ENCODE measurements around the gene JARID2. TPM values are rescaled to one million over a fixed set of nuclear protein-coding genes. Genes with fewer than 3 reads are reported as not detected.

Gene JARID2
- total RNA-seq, 1 experiment from 2014 or later = 6.0 TPM

GRCh38 chr6:15551262-15551661, 305.4 kb downstream of the JARID2 start:
- DNase-seq (ENCODE audit: low read depth, low spot score) (no peak), ATAC-seq (no peak)
- no peaks in the 10 kb centered on the region for H3K36me3 ChIP-seq (ENCODE audit: control insufficient read depth, insufficient read depth, low read length)
- TF ChIP-seq, protein P1, sequence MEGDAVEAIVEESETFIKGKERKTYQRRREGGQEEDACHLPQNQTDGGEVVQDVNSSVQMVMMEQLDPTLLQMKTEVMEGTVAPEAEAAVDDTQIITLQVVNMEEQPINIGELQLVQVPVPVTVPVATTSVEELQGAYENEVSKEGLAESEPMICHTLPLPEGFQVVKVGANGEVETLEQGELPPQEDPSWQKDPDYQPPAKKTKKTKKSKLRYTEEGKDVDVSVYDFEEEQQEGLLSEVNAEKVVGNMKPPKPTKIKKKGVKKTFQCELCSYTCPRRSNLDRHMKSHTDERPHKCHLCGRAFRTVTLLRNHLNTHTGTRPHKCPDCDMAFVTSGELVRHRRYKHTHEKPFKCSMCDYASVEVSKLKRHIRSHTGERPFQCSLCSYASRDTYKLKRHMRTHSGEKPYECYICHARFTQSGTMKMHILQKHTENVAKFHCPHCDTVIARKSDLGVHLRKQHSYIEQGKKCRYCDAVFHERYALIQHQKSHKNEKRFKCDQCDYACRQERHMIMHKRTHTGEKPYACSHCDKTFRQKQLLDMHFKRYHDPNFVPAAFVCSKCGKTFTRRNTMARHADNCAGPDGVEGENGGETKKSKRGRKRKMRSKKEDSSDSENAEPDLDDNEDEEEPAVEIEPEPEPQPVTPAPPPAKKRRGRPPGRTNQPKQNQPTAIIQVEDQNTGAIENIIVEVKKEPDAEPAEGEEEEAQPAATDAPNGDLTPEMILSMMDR (IDR thresholded peaks at IDR 0.05) = no peak
- no peak for TF ChIP-seq POLR2AphosphoS5 (IDR thresholded peaks at IDR 0.05; ENCODE audit: low read depth, low read length)
- TF ChIP-seq, protein P2, sequence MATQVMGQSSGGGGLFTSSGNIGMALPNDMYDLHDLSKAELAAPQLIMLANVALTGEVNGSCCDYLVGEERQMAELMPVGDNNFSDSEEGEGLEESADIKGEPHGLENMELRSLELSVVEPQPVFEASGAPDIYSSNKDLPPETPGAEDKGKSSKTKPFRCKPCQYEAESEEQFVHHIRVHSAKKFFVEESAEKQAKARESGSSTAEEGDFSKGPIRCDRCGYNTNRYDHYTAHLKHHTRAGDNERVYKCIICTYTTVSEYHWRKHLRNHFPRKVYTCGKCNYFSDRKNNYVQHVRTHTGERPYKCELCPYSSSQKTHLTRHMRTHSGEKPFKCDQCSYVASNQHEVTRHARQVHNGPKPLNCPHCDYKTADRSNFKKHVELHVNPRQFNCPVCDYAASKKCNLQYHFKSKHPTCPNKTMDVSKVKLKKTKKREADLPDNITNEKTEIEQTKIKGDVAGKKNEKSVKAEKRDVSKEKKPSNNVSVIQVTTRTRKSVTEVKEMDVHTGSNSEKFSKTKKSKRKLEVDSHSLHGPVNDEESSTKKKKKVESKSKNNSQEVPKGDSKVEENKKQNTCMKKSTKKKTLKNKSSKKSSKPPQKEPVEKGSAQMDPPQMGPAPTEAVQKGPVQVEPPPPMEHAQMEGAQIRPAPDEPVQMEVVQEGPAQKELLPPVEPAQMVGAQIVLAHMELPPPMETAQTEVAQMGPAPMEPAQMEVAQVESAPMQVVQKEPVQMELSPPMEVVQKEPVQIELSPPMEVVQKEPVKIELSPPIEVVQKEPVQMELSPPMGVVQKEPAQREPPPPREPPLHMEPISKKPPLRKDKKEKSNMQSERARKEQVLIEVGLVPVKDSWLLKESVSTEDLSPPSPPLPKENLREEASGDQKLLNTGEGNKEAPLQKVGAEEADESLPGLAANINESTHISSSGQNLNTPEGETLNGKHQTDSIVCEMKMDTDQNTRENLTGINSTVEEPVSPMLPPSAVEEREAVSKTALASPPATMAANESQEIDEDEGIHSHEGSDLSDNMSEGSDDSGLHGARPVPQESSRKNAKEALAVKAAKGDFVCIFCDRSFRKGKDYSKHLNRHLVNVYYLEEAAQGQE (IDR thresholded peaks at IDR 0.05; ENCODE audit: insufficient read depth in 1 of 2, low read depth in 2 of 2, low read length in 1 of 2) = no peak
- TF ChIP-seq TCF7L2 (IDR thresholded peaks at IDR 0.05; ENCODE audit: low read depth, low read length) = no peak
- no peak for TF ChIP-seq SIN3A (IDR thresholded peaks at IDR 0.05; ENCODE audit: borderline replicate concordance, insufficient read depth, low read depth, low read length)
- no peaks in the 10 kb centered on the region for H3K9me3 ChIP-seq (ENCODE audit: control insufficient read depth, insufficient read depth, low read depth, low read length)
- ChIA-PET POLR2A (interaction anchor here (0.6 kb wide), 1 partner anchor 580 kb away, joined by 9 read pairs; no protein-coding TSS in a partner anchor), CTCF (interaction anchor here (0.5 kb wide), 2 partner anchors 837 to 1650 kb away, joined by 3 to 9 read pairs; no protein-coding TSS in a partner anchor)
- in situ Hi-C loops (cut with HindIII; ENCODE audit: low pct_unique_long_range_greater_than_20kb, low sequenced_read_pairs) (no loop called here), intact Hi-C loops (cut with micrococcal nuclease; ENCODE audit: unreplicated experiment) (no loop called here)
- no peak overlapping the region for H3K27ac ChIP-seq (ENCODE audit: low read length)
- no peaks in the 10 kb centered on the region for H3K4me1 ChIP-seq (ENCODE audit: control insufficient read depth, insufficient read depth, low read length)
- no TSS peak for BruUV-seq (replicated peaks)
- no peaks in the 10 kb centered on the region for H3K27me3 ChIP-seq (ENCODE audit: control insufficient read depth, insufficient read depth, low read length)
- H3K4me3 ChIP-seq (ENCODE audit: low read depth in 2 of 2, low read length in 2 of 2) = no peak overlapping the region

GRCh38 chr6:15551798-15552197, 305.9 kb downstream of the JARID2 start:
- CTCF ChIA-PET = interaction anchor here (0.5 kb wide), 1 partner anchor 837 kb away, joined by 9 read pairs; no protein-coding TSS in a partner anchor
- in situ Hi-C loops (cut with HindIII; ENCODE audit: low pct_unique_long_range_greater_than_20kb, low sequenced_read_pairs) = no loop called here
- ATAC-seq = no peak

More at GRCh38 chr6:15551798-15552197, 305.9 kb downstream of the JARID2 start:
- POLR2A ChIA-PET = interaction anchor here (0.6 kb wide), 1 partner anchor 579 kb away, joined by 9 read pairs; no protein-coding TSS in a partner anchor
- Histone ChIP-seq H3K27me3 (ENCODE audit: control insufficient read depth, insufficient read depth, low read length) (no peaks in the 10 kb centered on the region), H3K27ac (ENCODE audit: low read length) (no peak overlapping the region), H3K9me3 (ENCODE audit: control insufficient read depth, insufficient read depth, low read depth, low read length) (no peaks in the 10 kb centered on the region), H3K36me3 (ENCODE audit: control insufficient read depth, insufficient read depth, low read length) (no peaks in the 10 kb centered on the region), H3K4me1 (ENCODE audit: control insufficient read depth, insufficient read depth, low read length) (no peaks in the 10 kb centered on the region), H3K4me3 (ENCODE audit: low read depth in 2 of 2, low read length in 2 of 2) (no peak overlapping the region)
- no peak for DNase-seq (ENCODE audit: low read depth, low spot score)
- intact Hi-C loops (cut with micrococcal nuclease; ENCODE audit: unreplicated experiment) = no loop called here
- no TSS peak for BruUV-seq (replicated peaks)
- TF ChIP-seq POLR2AphosphoS5 (IDR thresholded peaks at IDR 0.05; ENCODE audit: low read depth, low read length) (no peak), TCF7L2 (IDR thresholded peaks at IDR 0.05; ENCODE audit: low read depth, low read length) (no peak), SIN3A (IDR thresholded peaks at IDR 0.05; ENCODE audit: borderline replicate concordance, insufficient read depth, low read depth, low read length) (no peak)
- TF ChIP-seq, protein P2 (IDR thresholded peaks at IDR 0.05; ENCODE audit: insufficient read depth in 1 of 2, low read depth in 2 of 2, low read length in 1 of 2) = no peak
- TF ChIP-seq, protein P1 (IDR thresholded peaks at IDR 0.05) = no peak
